K562 (cell line): ENCODE data around the gene RASIP1.

Experiments used
- BCLAF1 ChIP-seq, 2 experiments: fragments of 450-650 bp in 1 of 2; IDR thresholded peaks; 2 replicates each; pipeline ENCODE4 v1.6.1; 2011 to 2017; ENCODE audit warnings: low read depth in 2 of 2, antibody characterized with exemption in 1 of 2, borderline replicate concordance in 1 of 2, low read length in 1 of 2, mild to moderate bottlenecking in 1 of 2, mixed read lengths in 1 of 2; ENCODE audit not compliant: control insufficient read depth in 1 of 2
- BRF1 ChIP-seq: IDR thresholded peaks from 3 replicates; pipeline ENCODE4 v1.6.1; 2011; ENCODE audit warnings: borderline replicate concordance, mild to moderate bottlenecking; ENCODE audit not compliant: insufficient read length; ENCODE audit errors: extremely low read depth
- CREB1 ChIP-seq, 2 experiments: sonication (generic) in 1 of 2; formaldehyde crosslinking in 1 of 2; IDR thresholded peaks; 2 replicates each; pipeline versions ENCODE4 v1.6.1 to v1.8.0; 2012 to 2022; ENCODE audit warnings: inconsistent platforms in 1 of 2, mild to moderate bottlenecking in 1 of 2, missing genetic modification reagents in 1 of 2, moderate library complexity in 1 of 2
- CTCF ChIP-seq, 3 experiments: IDR thresholded peaks in 2 of 3; conservative IDR thresholded peaks in 1 of 3; 2 replicates each; pipeline ENCODE4 v1.5.1; 2011 to 2012; ENCODE audit warnings: low read length in 3 of 3, mild to moderate bottlenecking in 3 of 3, control low read depth in 2 of 3, improper control_type of control experiment in 1 of 3, inconsistent platforms in 1 of 3, low read depth in 1 of 3, mixed read lengths in 1 of 3, moderate library complexity in 1 of 3; ENCODE audit not compliant: insufficient read depth in 2 of 3
- CUX1 ChIP-seq: fragments of 200-800 bp; sonication (Bioruptor generic); IDR thresholded peaks from 2 replicates; pipeline ENCODE4 v1.6.1; 2016; ENCODE audit warnings: missing genetic modification characterization, missing compliant biosample characterization
- FOS ChIP-seq: IDR thresholded peaks from 3 replicates; pipeline ENCODE4 v1.6.1; 2011; ENCODE audit not compliant: insufficient read length; ENCODE audit errors: extremely low read depth
- FOXM1 ChIP-seq, 2 experiments: fragments of 450-650 bp in 1 of 2; sonication (generic) in 1 of 2; formaldehyde crosslinking in 1 of 2; IDR thresholded peaks; 2 replicates each; pipeline versions ENCODE4 v1.6.1 to v1.9.0; 2017 to 2022; ENCODE audit warnings: low read depth in 2 of 2, mild to moderate bottlenecking in 2 of 2, missing genetic modification reagents in 1 of 2, moderate library complexity in 1 of 2
- NRF1 ChIP-seq, 2 experiments: fragments of 450-650 bp; IDR thresholded peaks in 1 of 2; conservative IDR thresholded peaks in 1 of 2; 2 replicates each; pipeline ENCODE4 v1.6.1; 2014; ENCODE audit warnings: mild to moderate bottlenecking in 2 of 2
- POLR2AphosphoS5 ChIP-seq: IDR thresholded peaks from 2 replicates; pipeline ENCODE4 v1.6.1; 2011; ENCODE audit warnings: mild to moderate bottlenecking, low read depth, low read length, moderate library complexity; ENCODE audit not compliant: control insufficient read depth, insufficient read depth
- SRSF1 ChIP-seq: fragments of 200-400 bp; formaldehyde crosslinking; IDR thresholded peaks from 2 replicates; pipeline ENCODE4 v1.6.1; 2017; ENCODE audit warnings: mild to moderate bottlenecking, low read depth, low read length, moderate library complexity
- USF2 ChIP-seq: sonication (generic); formaldehyde crosslinking; IDR thresholded peaks from 2 replicates; pipeline ENCODE4 v1.5.0; 2020; ENCODE audit warnings: missing genetic modification reagents
- YY1 ChIP-seq, 3 experiments: IDR thresholded peaks; 2 replicates each; pipeline ENCODE4 v1.6.1; 2011; ENCODE audit warnings: low read length in 2 of 3, mild to moderate bottlenecking in 2 of 3, moderate library complexity in 2 of 3, borderline replicate concordance in 1 of 3, control low read depth in 1 of 3, low read depth in 1 of 3; ENCODE audit not compliant: insufficient read depth in 3 of 3, insufficient replicate concordance in 2 of 3, control insufficient read depth in 1 of 3, insufficient read length in 1 of 3; ENCODE audit errors: extremely low read depth in 1 of 3
- ZNF639 ChIP-seq, 2 experiments: fragments of 200-800 bp in 1 of 2; sonication (Bioruptor generic) in 1 of 2; sonication (generic) in 1 of 2; formaldehyde crosslinking in 1 of 2; IDR thresholded peaks in 1 of 2; conservative IDR thresholded peaks in 1 of 2; 2 replicates each; pipeline versions ENCODE4 v1.5.0 to v1.6.1; 2016 to 2020; ENCODE audit warnings: missing compliant biosample characterization in 1 of 2, missing genetic modification characterization in 1 of 2, missing genetic modification reagents in 1 of 2
- ZNF699 ChIP-seq: fragments of 250-450 bp; sonication (Bioruptor Pico); IDR thresholded peaks from 2 replicates; pipeline ENCODE4 v1.8.0; 2021; ENCODE audit warnings: mild to moderate bottlenecking, moderate library complexity; ENCODE audit not compliant: insufficient replicate concordance

GRCh38 chr19:48777720-48778119, 37.3 kb upstream of the RASIP1 start:
- TF ChIP-seq CUX1 (CRISPR knock-in tag) (no peak), FOS (no peak), SRSF1 (no peak), YY1 (IDR thresholded peaks at IDR 0.05; ENCODE audit: borderline replicate concordance in 1 of 3, control insufficient read depth in 1 of 3, extremely low read depth in 1 of 3, insufficient read depth in 3 of 3, insufficient read length in 1 of 3, insufficient replicate concordance in 2 of 3, low read depth in 1 of 3, low read length in 2 of 3) (no peak), BCLAF1 (IDR thresholded peaks at IDR 0.05; ENCODE audit: borderline replicate concordance in 1 of 2, control insufficient read depth in 1 of 2, low read depth in 2 of 2, low read length in 1 of 2) (no peak), POLR2AphosphoS5 (no peak), ZNF699 (CRISPR knock-in tag) (no peak), BRF1 (no peak), CREB1 (IDR thresholded peaks at IDR 0.05) (no peak), CREB1 (CRISPR knock-in tag; IDR thresholded peaks at IDR 0.05) (no peak), FOXM1 (IDR thresholded peaks at IDR 0.05; ENCODE audit: low read depth) (no peak), FOXM1 (CRISPR knock-in tag; IDR thresholded peaks at IDR 0.05; ENCODE audit: low read depth) (no peak), USF2 (CRISPR knock-in tag) (no peak), NRF1 (conservative IDR thresholded peaks at IDR 0.05 in 1 of 2, IDR thresholded peaks at IDR 0.05 in 1 of 2) (no peak), CTCF (IDR thresholded peaks at IDR 0.05 in 2 of 3, conservative IDR thresholded peaks at IDR 0.05 in 1 of 3; ENCODE audit: insufficient read depth in 2 of 3, low read depth in 1 of 3, low read length in 3 of 3) (no peak), ZNF639 (CRISPR knock-in tag; conservative IDR thresholded peaks at IDR 0.05 in 1 of 2, IDR thresholded peaks at IDR 0.05 in 1 of 2) (no peak)
